OCI-LY7 (cell line): Measurements from ENCODE around the gene FNDC3B. TPM values are rescaled to one million over a fixed set of nuclear protein-coding genes. Genes with fewer than 3 reads are reported as not detected.

ENCODE experiments used
- BruUV-seq: library from RNA; stranded (reverse); fragments of 400-500 nt; replicated peaks from 2 replicates; lab custom pipeline; 2021; lab: Mats Ljungman, UMichigan
- CTCF ChIA-PET: fragments of 300-600 bp; sonication (Branson Sonifier 250); formaldehyde crosslinking; loops from one replicate; lab custom pipeline; 2022; ENCODE audit warnings: antibody characterized with exemption; ENCODE audit not compliant: unreplicated experiment; lab: Charles Lee
- POLR2A ChIA-PET: fragments of 300-600 bp; sonication (Branson Sonifier 250); formaldehyde crosslinking; loops from one replicate; lab custom pipeline; 2022; ENCODE audit warnings: antibody characterized with exemption; lab: Charles Lee
- DNase-seq: peaks from one replicate; pipeline ENCODE4 v3.0.0-alpha.2; 2015; ENCODE audit warnings: low spot score
- H2AFZ ChIP-seq: fragments of 200-600 bp; sonication (generic), shearing (Covaris generic); 2 replicates; pipeline ENCODE4 v1.6.1; 2014; ENCODE audit warnings: mild to moderate bottlenecking, antibody characterized with exemption, low read length, moderate library complexity
- H3K27ac ChIP-seq: fragments of 200-600 bp; sonication (generic); 2 replicates; pipeline ENCODE4 v1.5.1; 2014; ENCODE audit warnings: mixed run types, low read depth, mild to moderate bottlenecking, moderate library complexity, low read length, inconsistent platforms; ENCODE audit not compliant: poor library complexity, severe bottlenecking
- H3K36me3 ChIP-seq: fragments of 200-600 bp; sonication (generic); 2 replicates; pipeline ENCODE4 v1.6.1; 2014; ENCODE audit warnings: mild to moderate bottlenecking, antibody characterized with exemption, low read length, moderate library complexity, mixed read lengths; ENCODE audit not compliant: insufficient read depth
- H3K4me1 ChIP-seq: fragments of 200-600 bp; sonication (generic); 2 replicates; pipeline ENCODE4 v1.5.1; 2014; ENCODE audit warnings: mild to moderate bottlenecking, low read length; ENCODE audit not compliant: insufficient read depth, poor library complexity, severe bottlenecking
- H3K4me2 ChIP-seq: fragments of 200-600 bp; sonication (generic); 2 replicates; pipeline ENCODE4 v1.6.1; 2014; ENCODE audit warnings: mild to moderate bottlenecking, low read length
- H3K4me3 ChIP-seq: fragments of 200-600 bp; sonication (generic); 2 replicates; pipeline ENCODE4 v1.5.1; 2014; ENCODE audit warnings: mild to moderate bottlenecking, low read depth, low read length; ENCODE audit not compliant: poor library complexity, severe bottlenecking
- H3K79me2 ChIP-seq: fragments of 200-600 bp; sonication (generic); 2 replicates; pipeline ENCODE4 v1.6.1; 2016; ENCODE audit warnings: low read depth, mild to moderate bottlenecking, low read length, moderate library complexity, mixed read lengths; ENCODE audit not compliant: insufficient read depth
- H3K9me2 ChIP-seq: fragments of 200-600 bp; sonication (generic); 2 replicates; pipeline ENCODE4 v1.6.1; 2016; ENCODE audit warnings: mild to moderate bottlenecking, low read length, mixed read lengths; ENCODE audit not compliant: insufficient read depth
- H3K9me3 ChIP-seq: fragments of 200-600 bp; sonication (generic); 2 replicates; pipeline ENCODE4 v1.6.1; 2014; ENCODE audit warnings: mild to moderate bottlenecking, mixed run types, low read length, mixed read lengths
- H4K20me1 ChIP-seq: fragments of 200-600 bp; sonication (generic); 2 replicates; pipeline ENCODE4 v1.6.1; 2014; ENCODE audit warnings: mild to moderate bottlenecking, antibody characterized with exemption, low read length, moderate library complexity, mixed read lengths; ENCODE audit not compliant: insufficient read depth
- EZH2phosphoT487 ChIP-seq: fragments of 200-600 bp; sonication (generic); IDR thresholded peaks from 2 replicates; pipeline ENCODE4 v1.6.1; 2018; ENCODE audit warnings: low read depth, borderline replicate concordance, mild to moderate bottlenecking, mixed run types, antibody characterized with exemption, low read length, moderate library complexity, mixed read lengths
- intact Hi-C: fragments of 100-400 bp; cut with micrococcal nuclease; formaldehyde crosslinking; loops from one replicate; pipeline ENCODE4 v1.10.0; 2022; ENCODE audit not compliant: unreplicated experiment
- total RNA-seq, 2 experiments: library from RNA; depleted of rRNA in 1 of 2; stranded (reverse); fragments of >200 nt in 1 of 2; shearing (Covaris generic) in 1 of 2; gene quantifications; 2 replicates each; pipeline ENCODE4 v1.2.3, GENCODE V29; 2014 to 2022
- TF ChIP-seq, protein P1 (sequence below): fragments of 200-600 bp; sonication (generic); conservative IDR thresholded peaks from 2 replicates; pipeline ENCODE4 v1.5.1; 2014; ENCODE audit warnings: mild to moderate bottlenecking, antibody characterized with exemption, low read length, moderate library complexity, mixed read lengths

Gene FNDC3B
- total RNA-seq, 2 experiments from 2014 or later = 23.3 to 28.5 TPM

DNA sequence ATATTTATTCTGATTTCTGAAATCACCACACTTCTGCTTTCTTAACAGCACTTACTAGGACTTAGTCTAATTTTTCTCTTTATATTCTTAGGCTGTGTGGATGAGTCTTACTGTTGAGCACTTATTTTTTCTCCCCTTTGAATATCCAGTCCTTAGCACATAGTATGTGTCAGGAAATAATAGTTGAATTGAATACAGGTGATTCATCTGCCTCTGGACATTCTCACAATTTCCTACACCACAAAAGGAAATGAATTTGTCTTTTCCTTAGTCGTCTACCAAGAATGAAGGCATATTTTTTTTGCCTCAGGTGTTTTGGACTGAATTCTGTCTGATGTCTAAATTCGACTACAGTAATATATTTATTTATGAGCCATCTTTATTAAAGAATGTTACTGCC, 204.6 kb downstream of the FNDC3B start:
- Histone ChIP-seq H2AFZ (no peak overlapping the region), H3K4me2 (no peak overlapping the region), H3K36me3 (no peaks in the 10 kb centered on the region; the same call in 1 of the 2 replicates), H3K4me3 (no peak overlapping the region), H3K4me1 (no peaks in the 10 kb centered on the region), H3K79me2 (no peaks in the 10 kb centered on the region), H3K9me3 (no peaks in the 10 kb centered on the region), H3K27ac (no peak overlapping the region), H3K9me2 (no peaks in the 10 kb centered on the region), H4K20me1 (no peaks in the 10 kb centered on the region)
- no peak for DNase-seq
- POLR2A ChIA-PET = interaction anchor here (0.7 kb wide), 1 partner anchor 23 kb away, joined by 7 read pairs; no protein-coding TSS in a partner anchor
- TF ChIP-seq EZH2phosphoT487 = no peak
- TF ChIP-seq, protein P1, sequence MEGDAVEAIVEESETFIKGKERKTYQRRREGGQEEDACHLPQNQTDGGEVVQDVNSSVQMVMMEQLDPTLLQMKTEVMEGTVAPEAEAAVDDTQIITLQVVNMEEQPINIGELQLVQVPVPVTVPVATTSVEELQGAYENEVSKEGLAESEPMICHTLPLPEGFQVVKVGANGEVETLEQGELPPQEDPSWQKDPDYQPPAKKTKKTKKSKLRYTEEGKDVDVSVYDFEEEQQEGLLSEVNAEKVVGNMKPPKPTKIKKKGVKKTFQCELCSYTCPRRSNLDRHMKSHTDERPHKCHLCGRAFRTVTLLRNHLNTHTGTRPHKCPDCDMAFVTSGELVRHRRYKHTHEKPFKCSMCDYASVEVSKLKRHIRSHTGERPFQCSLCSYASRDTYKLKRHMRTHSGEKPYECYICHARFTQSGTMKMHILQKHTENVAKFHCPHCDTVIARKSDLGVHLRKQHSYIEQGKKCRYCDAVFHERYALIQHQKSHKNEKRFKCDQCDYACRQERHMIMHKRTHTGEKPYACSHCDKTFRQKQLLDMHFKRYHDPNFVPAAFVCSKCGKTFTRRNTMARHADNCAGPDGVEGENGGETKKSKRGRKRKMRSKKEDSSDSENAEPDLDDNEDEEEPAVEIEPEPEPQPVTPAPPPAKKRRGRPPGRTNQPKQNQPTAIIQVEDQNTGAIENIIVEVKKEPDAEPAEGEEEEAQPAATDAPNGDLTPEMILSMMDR = no peak
- intact Hi-C loops = no loop called here
- CTCF ChIA-PET = no interaction called here
- BruUV-seq = no TSS peak

DNA sequence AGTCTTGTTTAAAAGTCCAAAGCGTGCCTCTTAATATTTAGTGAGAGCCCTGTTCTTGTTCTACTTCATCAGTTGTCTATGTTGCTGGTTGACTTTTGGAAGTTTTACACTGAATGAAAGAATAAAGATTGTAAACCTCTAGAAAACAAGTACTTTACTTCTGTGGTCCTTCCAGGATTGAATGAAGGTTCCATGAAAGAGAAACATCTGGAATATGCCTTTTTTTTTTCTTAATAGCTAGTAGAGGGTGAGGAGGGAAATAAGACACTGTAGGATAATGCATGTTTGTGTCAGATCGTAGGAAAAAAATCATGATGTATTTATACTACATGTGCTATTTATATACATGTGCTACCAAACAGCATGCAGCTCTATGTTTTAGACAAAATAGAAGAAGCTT, 205.9 kb downstream of the FNDC3B start:
- H3K9me2 ChIP-seq = no peaks in the 10 kb centered on the region
- H4K20me1 ChIP-seq = no peaks in the 10 kb centered on the region
- no peak overlapping the region for H3K4me2 ChIP-seq
- DNase-seq = no peak
- H3K27ac ChIP-seq = no peak overlapping the region
- no TSS peak for BruUV-seq
- no peak overlapping the region for H3K4me3 ChIP-seq
- no peaks in the 10 kb centered on the region; the same call in 1 of the 2 replicates for H3K36me3 ChIP-seq
- no peaks in the 10 kb centered on the region for H3K4me1 ChIP-seq
- TF ChIP-seq, protein P1 = no peak
- TF ChIP-seq EZH2phosphoT487 = no peak
- H3K79me2 ChIP-seq = no peaks in the 10 kb centered on the region
- H2AFZ ChIP-seq = no peak overlapping the region
- POLR2A ChIA-PET = interaction anchor here (0.8 to 1.2 kb wide), 3 partner anchors 19 to 103 kb away, joined by 3 to 5 read pairs (median 5); no protein-coding TSS in a partner anchor
- CTCF ChIA-PET = no interaction called here
- intact Hi-C loops = no loop called here
- H3K9me3 ChIP-seq = no peaks in the 10 kb centered on the region

DNA sequence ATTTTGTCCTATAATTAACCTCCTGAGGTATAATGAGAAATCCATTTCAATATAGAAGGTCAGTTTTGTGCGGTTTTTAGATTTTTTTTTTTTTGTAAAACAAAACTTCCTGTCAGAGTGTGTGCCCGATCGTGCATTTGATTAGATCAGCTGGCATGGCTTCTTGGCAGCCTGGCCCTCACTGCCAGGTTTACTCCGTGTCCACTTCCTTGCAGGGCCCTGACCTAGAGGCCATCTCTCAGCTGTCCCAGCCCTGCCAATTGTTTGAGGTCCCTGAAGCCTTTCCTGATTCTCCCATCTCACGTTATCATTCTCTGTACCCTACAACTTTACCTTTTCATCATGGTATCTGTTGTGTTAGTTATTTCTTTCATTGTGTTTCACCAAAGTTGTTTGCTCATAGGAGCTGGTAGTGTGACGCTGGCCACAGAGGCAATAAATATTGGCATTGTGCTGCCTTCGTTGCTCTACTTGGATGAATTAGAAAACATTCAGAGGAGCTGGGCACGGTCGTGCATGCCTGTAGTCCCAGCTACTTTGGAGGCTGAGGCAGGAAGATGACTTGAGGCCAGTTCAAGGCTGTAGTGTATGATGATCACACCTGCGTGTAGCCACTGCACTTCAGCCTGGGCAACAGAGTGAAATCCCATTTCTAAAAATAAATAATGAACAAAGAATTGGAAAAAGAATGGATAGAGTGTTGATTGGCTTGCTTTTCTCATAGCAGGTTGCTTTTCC, 206.9 kb downstream of the FNDC3B start:
- no peaks in the 10 kb centered on the region for H3K9me3 ChIP-seq
- BruUV-seq = no TSS peak

More for the DNA sequence above, 206.9 kb downstream of the FNDC3B start:
- Histone ChIP-seq H3K9me2 (no peaks in the 10 kb centered on the region), H3K36me3 (no peaks in the 10 kb centered on the region; the same call in 1 of the 2 replicates), H3K4me2 (no peak overlapping the region), H4K20me1 (no peaks in the 10 kb centered on the region), H3K27ac (no peak overlapping the region), H3K4me3 (no peak overlapping the region), H3K79me2 (no peaks in the 10 kb centered on the region), H3K4me1 (no peaks in the 10 kb centered on the region), H2AFZ (no peak overlapping the region)
- CTCF ChIA-PET = no interaction called here
- intact Hi-C loops = no loop called here
- DNase-seq = no peak
- POLR2A ChIA-PET = interaction anchor here (0.7 to 1.4 kb wide), 7 partner anchors 15 to 198 kb away, joined by 3 to 6 read pairs (median 3); no protein-coding TSS in a partner anchor
- TF ChIP-seq, protein P1 = no peak
- no peak for TF ChIP-seq EZH2phosphoT487
